Stomach (tissue), 4 donors: Measurements from ENCODE around the gene ATIC.

Experiments used
- EP300 ChIP-seq: sonication (generic); formaldehyde crosslinking; IDR thresholded peaks from one replicate; pipeline ENCODE4 v1.6.1; 2017; ENCODE audit warnings: antibody characterized with exemption
- POLR2A ChIP-seq, 4 donors: fragments of 450-650 bp; IDR thresholded peaks; one replicate each; pipeline ENCODE4 v1.6.1; 2016; ENCODE audit warnings: antibody characterized with exemption in 4 of 4, control low read depth in 2 of 4, mild to moderate bottlenecking in 1 of 4, moderate library complexity in 1 of 4
- POLR2AphosphoS5 ChIP-seq, 3 donors: sonication (generic); formaldehyde crosslinking; IDR thresholded peaks; one replicate each; pipeline ENCODE4 v1.6.1; 2016; ENCODE audit warnings: antibody characterized with exemption in 3 of 3
- TF ChIP-seq, protein P1 (sequence below), 7 experiments: fragments of 450-650 bp in 4 of 7; fragments of 200-600 bp in 3 of 7; sonication (generic) in 3 of 7; IDR thresholded peaks; one replicate each; pipeline ENCODE4 v1.5.1; 2016 to 2019; ENCODE audit warnings: antibody characterized with exemption in 7 of 7, control low read depth in 2 of 7, mild to moderate bottlenecking in 1 of 7

GRCh38 chr2:215286309-215286708, 25.6 kb upstream of the ATIC start:
- TF ChIP-seq, protein P1, sequence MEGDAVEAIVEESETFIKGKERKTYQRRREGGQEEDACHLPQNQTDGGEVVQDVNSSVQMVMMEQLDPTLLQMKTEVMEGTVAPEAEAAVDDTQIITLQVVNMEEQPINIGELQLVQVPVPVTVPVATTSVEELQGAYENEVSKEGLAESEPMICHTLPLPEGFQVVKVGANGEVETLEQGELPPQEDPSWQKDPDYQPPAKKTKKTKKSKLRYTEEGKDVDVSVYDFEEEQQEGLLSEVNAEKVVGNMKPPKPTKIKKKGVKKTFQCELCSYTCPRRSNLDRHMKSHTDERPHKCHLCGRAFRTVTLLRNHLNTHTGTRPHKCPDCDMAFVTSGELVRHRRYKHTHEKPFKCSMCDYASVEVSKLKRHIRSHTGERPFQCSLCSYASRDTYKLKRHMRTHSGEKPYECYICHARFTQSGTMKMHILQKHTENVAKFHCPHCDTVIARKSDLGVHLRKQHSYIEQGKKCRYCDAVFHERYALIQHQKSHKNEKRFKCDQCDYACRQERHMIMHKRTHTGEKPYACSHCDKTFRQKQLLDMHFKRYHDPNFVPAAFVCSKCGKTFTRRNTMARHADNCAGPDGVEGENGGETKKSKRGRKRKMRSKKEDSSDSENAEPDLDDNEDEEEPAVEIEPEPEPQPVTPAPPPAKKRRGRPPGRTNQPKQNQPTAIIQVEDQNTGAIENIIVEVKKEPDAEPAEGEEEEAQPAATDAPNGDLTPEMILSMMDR (IDR thresholded peaks at IDR 0.05) = no peak
- TF ChIP-seq POLR2AphosphoS5 (IDR thresholded peaks at IDR 0.05) (no peak), POLR2A (IDR thresholded peaks at IDR 0.05) (no peak), EP300 (no peak)
